CD4-positive, CD25-positive, alpha-beta regulatory T cell (primary cell): ENCODE data around the gene TMC7. TPM values are rescaled to one million over a fixed set of nuclear protein-coding genes. Genes with fewer than 3 reads are reported as not detected.
A peak's percentile ranks its signal among the peaks of the same experiment; 100 is the strongest.

Experiments
- ATAC-seq, 2 donors: fragments of 150-1000 bp; cut with Tn5 transposase; one replicate each; pipeline ENCODE4 v1.10.0; 2021; ENCODE audit warnings: low read depth in 2 of 2, moderate number of reproducible peaks in 2 of 2, moderate library complexity in 1 of 2
- DNase-seq, 3 donors: peaks; one replicate each; pipeline versions ENCODE4 v3.0.0 to v3.0.0-alpha.2; 2012 to 2022; ENCODE audit warnings: mixed read lengths in 1 of 3
- H3K27ac ChIP-seq: one replicate; pipeline ENCODE4 v1.7.0; 2013; ENCODE audit warnings: mild to moderate bottlenecking, low read length; ENCODE audit not compliant: insufficient read depth, poor library complexity, severe bottlenecking
- H3K27me3 ChIP-seq: one replicate; pipeline ENCODE4 v1.7.0; 2013; ENCODE audit warnings: low read length; ENCODE audit not compliant: control insufficient read depth, insufficient read depth
- H3K36me3 ChIP-seq: one replicate; pipeline ENCODE4 v1.7.0; 2013; ENCODE audit warnings: mild to moderate bottlenecking, low read length, moderate library complexity; ENCODE audit not compliant: control insufficient read depth, insufficient read depth
- H3K4me1 ChIP-seq: 2 replicates; pipeline ENCODE4 v1.7.0; 2013; ENCODE audit warnings: mild to moderate bottlenecking, low read length; ENCODE audit not compliant: insufficient read depth, control insufficient read depth, poor library complexity, severe bottlenecking
- H3K4me3 ChIP-seq: one replicate; pipeline ENCODE4 v1.7.0; 2013; ENCODE audit warnings: low read depth, mild to moderate bottlenecking, low read length, moderate library complexity
- H3K9me3 ChIP-seq, 2 experiments: 1 replicate in 1 of 2; 2 replicates in 1 of 2; pipeline ENCODE4 v1.7.0; 2013; ENCODE audit warnings: low read length in 2 of 2, mild to moderate bottlenecking in 1 of 2, moderate library complexity in 1 of 2; ENCODE audit not compliant: control insufficient read depth in 2 of 2
- H3K27ac Mint-ChIP-seq, 3 donors: one replicate each; pipeline ENCODE4 v1.8.0; 2020 to 2022; ENCODE audit warnings: mild to moderate bottlenecking in 3 of 3, mixed read lengths in 3 of 3, moderate library complexity in 2 of 3
- H3K27me3 Mint-ChIP-seq: one replicate; pipeline ENCODE4 v1.8.0; 2022; ENCODE audit warnings: mild to moderate bottlenecking, mixed read lengths
- H3K36me3 Mint-ChIP-seq: one replicate; pipeline ENCODE4 v1.8.0; 2020; ENCODE audit warnings: mixed read lengths
- H3K4me1 Mint-ChIP-seq, 4 donors: one replicate each; pipeline ENCODE4 v1.8.0; 2020 to 2022; ENCODE audit warnings: mixed read lengths in 4 of 4, mild to moderate bottlenecking in 1 of 4
- H3K4me3 Mint-ChIP-seq, 4 donors: one replicate each; pipeline ENCODE4 v1.8.0; 2020 to 2022; ENCODE audit warnings: mild to moderate bottlenecking in 4 of 4, mixed read lengths in 4 of 4, moderate library complexity in 3 of 4
- H3K9me3 Mint-ChIP-seq, 7 donors: one replicate each; pipeline ENCODE4 v1.8.0; 2020 to 2022; ENCODE audit warnings: mixed read lengths in 7 of 7, mild to moderate bottlenecking in 3 of 7, moderate library complexity in 2 of 7
- polyA plus RNA-seq, 4 donors: library from polyadenylated mRNA; unstranded; fragments of 300-500 nt; fragmentation: Illumina TruSeq; gene quantifications; one replicate each; pipeline ENCODE4 v1.2.3, GENCODE V29; 2021
- total RNA-seq: library from RNA; stranded (reverse); gene quantifications from one replicate; pipeline ENCODE4 v1.2.3, GENCODE V29; 2022

TMC7 gene
- total and polyA plus RNA-seq, 5 donors from 2014 or later = 0.10 TPM; not detected in 4

DNA sequence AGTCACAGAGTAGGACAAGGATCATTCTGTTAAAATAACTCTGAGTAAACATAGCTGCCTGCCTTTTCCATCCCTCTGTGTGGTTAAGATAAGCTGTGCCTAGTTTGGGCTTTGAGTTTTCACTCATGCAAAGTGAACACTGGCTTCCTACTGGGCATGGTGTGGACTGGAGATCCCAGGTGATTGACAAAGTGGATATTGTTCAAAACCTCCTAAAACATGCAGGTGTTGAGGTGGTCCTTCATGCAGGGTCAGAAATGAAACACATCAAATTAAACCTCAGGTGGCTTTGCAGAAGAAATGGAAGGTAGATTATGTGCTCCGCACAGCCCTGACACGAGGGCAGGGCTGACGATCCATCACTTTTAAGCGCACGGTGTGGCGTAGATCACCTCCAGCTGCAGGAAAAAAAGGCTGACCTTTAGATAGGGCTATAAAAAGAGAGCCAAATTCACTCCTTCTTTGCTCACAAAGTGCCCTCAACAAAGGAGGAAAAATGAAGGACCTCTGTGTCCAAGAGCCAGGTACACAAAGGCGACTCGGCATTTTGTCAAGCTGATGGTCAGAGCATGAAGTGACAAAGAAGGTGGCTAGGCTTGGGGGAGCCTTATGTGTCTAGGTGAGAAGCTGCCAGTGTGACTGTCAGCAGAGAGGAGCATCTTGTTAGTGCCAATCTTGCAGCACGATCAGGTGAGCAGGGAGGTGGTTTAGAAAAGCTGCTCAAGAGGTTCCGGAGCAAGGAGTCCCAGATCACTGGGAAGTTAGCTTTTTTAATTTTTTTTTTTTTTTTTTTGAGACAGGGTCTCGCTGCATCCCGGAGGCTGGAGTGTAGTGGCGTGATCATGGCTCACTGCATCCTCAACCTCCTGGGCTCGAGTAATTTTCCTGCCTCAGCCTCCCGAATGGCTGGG, 110.2 kb downstream of the TMC7 start:
- H3K4me1 Mint-ChIP-seq = no peaks in the 10 kb centered on the region
- ATAC-seq = no peak
- Histone ChIP-seq H3K4me3 (no peak overlapping the region), H3K4me1 (no peaks in the 10 kb centered on the region), H3K36me3 (no peaks in the 10 kb centered on the region), H3K27me3 (no peaks in the 10 kb centered on the region), H3K27ac (no peak overlapping the region), H3K9me3 (no peaks in the 10 kb centered on the region)
- no peak for DNase-seq
- H3K9me3 Mint-ChIP-seq = peaks cover 0 to 11% (median 3%) of the 10 kb centered on the region in 7 donors
- H3K27ac Mint-ChIP-seq = no peak overlapping the region
- H3K36me3 Mint-ChIP-seq = peaks cover 3% of the 10 kb centered on the region
- no peak overlapping the region for H3K4me3 Mint-ChIP-seq
- peaks cover 18% of the 10 kb centered on the region for H3K27me3 Mint-ChIP-seq

GRCh38 chr16:19094542-19095365, 111.0 kb downstream of the TMC7 start:
- Mint-ChIP-seq H3K36me3 (peaks cover 3% of the 10 kb centered on the region), H3K27ac (no peak overlapping the region), H3K4me3 (no peak overlapping the region), H3K9me3 (peaks cover 0 to 11% (median 3%) of the 10 kb centered on the region in 7 donors), H3K27me3 (peaks cover 18% of the 10 kb centered on the region), H3K4me1 (no peaks in the 10 kb centered on the region)
- Histone ChIP-seq H3K9me3 (no peaks in the 10 kb centered on the region), H3K36me3 (no peaks in the 10 kb centered on the region), H3K4me1 (no peaks in the 10 kb centered on the region), H3K27me3 (peaks cover 3% of the 10 kb centered on the region), H3K4me3 (no peak overlapping the region), H3K27ac (no peak overlapping the region)
- DNase-seq = peak in 1 of 3 donors; percentile 25
- ATAC-seq = no peak

DNA sequence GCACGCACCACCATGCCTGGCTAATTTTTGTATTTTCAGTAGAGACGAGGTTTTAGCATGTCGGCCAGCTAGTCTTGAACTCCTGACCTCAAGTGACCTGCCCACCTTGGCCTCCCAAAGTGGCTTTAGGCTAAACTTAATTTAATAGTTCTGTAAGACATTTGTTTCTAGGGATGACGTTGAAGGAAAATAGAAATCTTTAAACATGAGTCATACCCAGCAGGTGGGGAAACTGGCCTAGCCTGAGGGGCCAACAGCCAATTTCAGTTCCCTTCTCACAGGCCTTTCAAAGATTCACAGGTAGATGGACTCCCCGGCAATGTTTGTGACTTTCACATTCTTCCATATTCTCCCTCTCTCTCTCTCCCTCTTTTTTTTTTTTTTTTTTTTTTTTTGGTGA, 111.9 kb downstream of the TMC7 start:
- peaks cover 3% of the 10 kb centered on the region for H3K27me3 ChIP-seq
- H3K4me1 ChIP-seq = no peaks in the 10 kb centered on the region
- ATAC-seq = no peak
- no peaks in the 10 kb centered on the region for H3K36me3 ChIP-seq
- peaks cover 0 to 11% (median 3%) of the 10 kb centered on the region in 7 donors for H3K9me3 Mint-ChIP-seq
- peaks cover 3% of the 10 kb centered on the region for H3K36me3 Mint-ChIP-seq
- no peak overlapping the region for H3K27ac Mint-ChIP-seq
- DNase-seq = no peak
- H3K4me1 Mint-ChIP-seq = no peaks in the 10 kb centered on the region
- H3K4me3 Mint-ChIP-seq = no peak overlapping the region
- H3K27ac ChIP-seq = no peak overlapping the region
- H3K9me3 ChIP-seq = no peaks in the 10 kb centered on the region
- peaks cover 16% of the 10 kb centered on the region for H3K27me3 Mint-ChIP-seq
- H3K4me3 ChIP-seq = no peak overlapping the region

DNA sequence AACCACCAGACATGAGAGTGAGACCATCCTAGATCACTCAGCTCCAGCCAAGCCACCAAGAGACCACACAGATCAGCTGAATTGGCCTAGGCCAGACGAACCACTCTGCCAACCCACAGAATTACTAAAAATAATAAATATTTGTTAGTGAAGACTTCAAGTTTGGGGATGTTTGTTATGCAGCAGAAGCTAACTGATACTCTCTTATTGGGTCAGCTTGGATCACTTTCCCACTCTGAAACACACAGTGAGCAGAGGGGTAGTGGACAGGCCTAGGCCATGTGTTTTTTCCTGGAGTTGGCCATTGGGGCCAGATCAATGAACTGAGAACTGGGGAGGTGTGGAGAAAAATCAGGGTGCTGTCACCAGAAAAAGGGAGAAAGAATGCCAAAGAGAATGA, 114.4 kb downstream of the TMC7 start:
- peaks cover 19% of the 10 kb centered on the region for H3K27me3 Mint-ChIP-seq
- no peaks in the 10 kb centered on the region for H3K4me1 Mint-ChIP-seq
- H3K36me3 Mint-ChIP-seq = peaks cover 3% of the 10 kb centered on the region
- no peak overlapping the region for H3K4me3 Mint-ChIP-seq
- Histone ChIP-seq H3K4me1 (no peaks in the 10 kb centered on the region), H3K9me3 (no peaks in the 10 kb centered on the region), H3K27ac (no peak overlapping the region), H3K36me3 (no peaks in the 10 kb centered on the region), H3K4me3 (no peak overlapping the region), H3K27me3 (peaks cover 3% of the 10 kb centered on the region)
- DNase-seq (no peak), ATAC-seq (no peak)
- peaks cover 0 to 4% (median 2%) of the 10 kb centered on the region in 7 donors for H3K9me3 Mint-ChIP-seq
- no peak overlapping the region for H3K27ac Mint-ChIP-seq

DNA sequence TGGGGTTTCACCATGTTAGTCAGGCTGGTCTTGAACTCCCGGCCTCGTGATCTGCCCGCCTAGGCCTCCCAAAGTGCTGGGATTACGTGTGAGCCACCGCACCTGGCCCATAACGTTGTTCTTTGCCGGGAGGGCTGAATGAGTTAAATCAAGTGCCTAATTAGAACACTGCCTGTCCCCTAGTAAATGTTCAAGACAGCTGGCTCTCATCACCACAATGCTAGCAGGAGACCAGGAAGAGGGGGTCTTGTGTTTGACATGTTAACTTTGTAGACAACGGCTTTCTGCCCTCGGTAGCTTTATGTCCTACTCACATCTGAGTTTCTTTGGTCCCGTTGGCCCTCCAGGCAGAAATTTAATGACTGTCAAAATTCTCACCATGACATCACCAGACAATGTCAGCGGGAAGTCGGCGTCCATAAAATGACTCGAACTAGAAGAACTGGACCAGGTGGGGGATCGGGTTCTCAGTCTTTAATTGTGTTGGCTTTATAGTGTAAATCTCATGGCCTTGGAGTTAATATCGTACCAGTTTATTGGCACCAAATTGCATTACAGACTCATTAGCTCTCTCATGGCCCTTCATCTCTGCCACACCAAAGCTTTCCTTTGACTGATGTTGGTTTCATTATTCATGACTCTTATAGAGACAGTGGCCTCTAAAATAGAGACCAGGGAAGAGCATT, 118.6 kb downstream of the TMC7 start:
- H3K27ac ChIP-seq = no peak overlapping the region
- H3K4me1 ChIP-seq = no peaks in the 10 kb centered on the region
- H3K9me3 ChIP-seq = no peaks in the 10 kb centered on the region
- Mint-ChIP-seq H3K9me3 (peaks cover 0 to 4% (median 2%) of the 10 kb centered on the region in 7 donors), H3K4me1 (no peaks in the 10 kb centered on the region), H3K4me3 (no peak overlapping the region), H3K27me3 (peaks cover 26% of the 10 kb centered on the region), H3K36me3 (peaks cover 3% of the 10 kb centered on the region), H3K27ac (no peak overlapping the region)
- no peak for DNase-seq
- no peak overlapping the region for H3K4me3 ChIP-seq
- H3K36me3 ChIP-seq = no peaks in the 10 kb centered on the region
- ATAC-seq = no peak
- H3K27me3 ChIP-seq = peaks cover 3% of the 10 kb centered on the region

- no peaks in the 10 kb centered on the region for H3K9me3 Mint-ChIP-seq
- no peak overlapping the region for H3K4me3 Mint-ChIP-seq
- peaks cover 26% of the 10 kb centered on the region for H3K27me3 Mint-ChIP-seq
- Histone ChIP-seq H3K27me3 (no peaks in the 10 kb centered on the region), H3K4me3 (no peak overlapping the region), H3K9me3 (no peaks in the 10 kb centered on the region), H3K27ac (no peak overlapping the region), H3K4me1 (no peaks in the 10 kb centered on the region), H3K36me3 (no peaks in the 10 kb centered on the region)
- no peak for ATAC-seq
- no peaks in the 10 kb centered on the region for H3K36me3 Mint-ChIP-seq
- no peak for DNase-seq
- H3K4me1 Mint-ChIP-seq = no peaks in the 10 kb centered on the region
- no peak overlapping the region for H3K27ac Mint-ChIP-seq
Observed at GRCh38 chr16:19104607-19105006, 120.9 kb downstream of the TMC7 start.

DNA sequence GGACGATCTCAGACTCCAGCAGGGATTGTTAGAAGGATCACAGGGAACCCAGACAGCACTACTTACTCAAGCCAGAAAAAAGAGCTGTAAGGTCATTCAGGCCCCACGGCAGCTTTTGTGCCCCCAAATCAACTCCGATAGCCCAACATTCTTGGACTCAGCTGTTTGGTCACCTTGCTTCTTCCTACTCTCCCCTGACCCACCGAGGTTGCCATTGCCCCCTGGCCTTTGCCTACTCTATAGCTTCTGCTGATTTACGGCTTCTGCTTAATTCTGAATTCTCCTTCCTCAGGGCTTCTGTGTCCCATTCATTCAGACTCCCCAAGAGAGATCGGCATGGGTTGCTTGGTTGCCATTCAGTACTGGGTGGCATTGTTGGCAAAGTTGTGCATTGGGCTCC, 121.4 kb downstream of the TMC7 start:
- no peaks in the 10 kb centered on the region for H3K27me3 ChIP-seq
- DNase-seq (no peak), ATAC-seq (no peak)
- H3K36me3 Mint-ChIP-seq = no peaks in the 10 kb centered on the region
- no peaks in the 10 kb centered on the region for H3K9me3 ChIP-seq
- no peaks in the 10 kb centered on the region for H3K36me3 ChIP-seq
- no peaks in the 10 kb centered on the region for H3K9me3 Mint-ChIP-seq
- no peaks in the 10 kb centered on the region for H3K4me1 ChIP-seq
- H3K4me3 Mint-ChIP-seq = no peak overlapping the region
- no peak overlapping the region for H3K4me3 ChIP-seq
- no peak overlapping the region for H3K27ac Mint-ChIP-seq
- no peak overlapping the region for H3K27ac ChIP-seq
- peaks cover 26% of the 10 kb centered on the region for H3K27me3 Mint-ChIP-seq
- no peaks in the 10 kb centered on the region for H3K4me1 Mint-ChIP-seq
